Raji (cell line): ENCODE results near the gene PICK1.

ENCODE experiments used
- POLR2A ChIP-seq: IDR thresholded peaks from 2 replicates; pipeline ENCODE4 v1.6.1; 2011; ENCODE audit warnings: low read depth, low read length, control low read depth; ENCODE audit not compliant: insufficient read depth

The PICK1 gene

DNA sequence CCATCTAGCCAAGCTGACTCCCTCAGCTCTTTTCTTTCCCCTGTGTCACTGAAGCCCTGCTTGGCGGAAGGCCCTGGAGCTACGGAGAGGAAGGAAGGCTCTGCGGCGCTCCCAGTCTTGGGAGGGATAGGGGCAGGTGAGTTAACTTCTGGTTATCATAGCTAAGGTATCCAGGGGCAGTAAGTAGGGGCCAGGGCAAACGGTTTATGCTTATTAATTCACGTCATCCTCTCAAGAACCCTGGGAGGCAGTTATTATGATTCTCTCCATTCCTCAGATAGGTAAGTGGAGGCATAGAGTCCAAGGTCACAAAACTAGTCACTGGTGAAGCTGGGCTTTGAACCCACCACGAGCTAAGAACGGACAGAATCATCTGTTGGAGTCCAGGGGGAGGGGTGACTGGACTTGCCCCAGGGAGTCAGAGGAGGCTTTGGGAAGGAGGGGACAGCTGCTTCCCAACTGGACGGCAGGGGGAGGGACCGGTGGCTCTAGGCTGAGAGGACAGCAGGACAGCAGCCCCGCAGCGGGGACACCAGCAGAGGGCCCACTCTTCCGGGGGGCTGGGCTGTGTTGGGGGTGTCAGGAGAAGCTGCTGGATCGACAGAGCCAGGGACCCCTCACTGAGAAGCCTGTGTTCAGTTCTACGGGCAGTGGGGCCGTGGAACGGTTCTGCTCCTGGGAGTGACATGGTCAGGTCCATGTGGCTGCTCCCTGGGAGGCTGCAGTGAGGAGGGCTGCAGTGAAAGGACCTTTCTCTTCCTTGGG is 49.8 kb downstream of the PICK1 start:
- no peak for TF ChIP-seq POLR2A

- TF ChIP-seq POLR2A, result no peak
These were observed 50.7 kb downstream of the PICK1 start for GRCh38 chr22:38107692-38108515.

GRCh38 chr22:38108561-38109319 is 51.5 kb downstream of the PICK1 start:
- no peak for TF ChIP-seq POLR2A

DNA sequence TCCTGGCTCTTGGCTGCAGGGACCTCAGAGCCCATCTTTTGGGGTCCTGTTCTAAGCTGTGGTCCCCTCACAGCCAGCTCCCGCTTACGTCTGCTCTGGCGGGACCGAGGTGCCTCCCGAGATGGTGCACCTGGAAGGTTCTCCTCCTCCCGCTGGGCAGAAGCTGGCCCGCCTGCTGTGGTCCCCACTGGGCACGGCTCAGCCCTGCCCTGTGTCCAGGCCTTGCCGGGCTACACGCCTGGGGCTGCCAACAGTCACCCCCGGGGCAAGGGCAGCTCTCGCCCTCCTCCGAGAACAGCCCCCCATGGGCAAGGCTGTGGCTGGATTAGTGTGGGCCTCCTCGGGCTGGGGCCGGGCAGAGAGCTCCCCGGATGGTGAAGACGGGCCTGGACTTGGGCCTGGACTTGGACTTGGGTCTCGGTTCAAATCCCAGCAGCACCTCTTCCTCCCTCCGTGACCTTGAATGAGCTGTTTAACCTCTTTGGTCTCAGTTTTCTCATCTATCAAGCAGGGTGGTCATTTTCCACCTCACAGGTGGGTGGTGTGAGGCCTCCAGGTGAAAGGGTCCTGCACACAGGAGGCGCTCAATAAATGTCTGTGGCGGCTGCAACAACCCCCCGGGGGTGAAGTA is 52.3 kb downstream of the PICK1 start:
- no peak for TF ChIP-seq POLR2A

DNA sequence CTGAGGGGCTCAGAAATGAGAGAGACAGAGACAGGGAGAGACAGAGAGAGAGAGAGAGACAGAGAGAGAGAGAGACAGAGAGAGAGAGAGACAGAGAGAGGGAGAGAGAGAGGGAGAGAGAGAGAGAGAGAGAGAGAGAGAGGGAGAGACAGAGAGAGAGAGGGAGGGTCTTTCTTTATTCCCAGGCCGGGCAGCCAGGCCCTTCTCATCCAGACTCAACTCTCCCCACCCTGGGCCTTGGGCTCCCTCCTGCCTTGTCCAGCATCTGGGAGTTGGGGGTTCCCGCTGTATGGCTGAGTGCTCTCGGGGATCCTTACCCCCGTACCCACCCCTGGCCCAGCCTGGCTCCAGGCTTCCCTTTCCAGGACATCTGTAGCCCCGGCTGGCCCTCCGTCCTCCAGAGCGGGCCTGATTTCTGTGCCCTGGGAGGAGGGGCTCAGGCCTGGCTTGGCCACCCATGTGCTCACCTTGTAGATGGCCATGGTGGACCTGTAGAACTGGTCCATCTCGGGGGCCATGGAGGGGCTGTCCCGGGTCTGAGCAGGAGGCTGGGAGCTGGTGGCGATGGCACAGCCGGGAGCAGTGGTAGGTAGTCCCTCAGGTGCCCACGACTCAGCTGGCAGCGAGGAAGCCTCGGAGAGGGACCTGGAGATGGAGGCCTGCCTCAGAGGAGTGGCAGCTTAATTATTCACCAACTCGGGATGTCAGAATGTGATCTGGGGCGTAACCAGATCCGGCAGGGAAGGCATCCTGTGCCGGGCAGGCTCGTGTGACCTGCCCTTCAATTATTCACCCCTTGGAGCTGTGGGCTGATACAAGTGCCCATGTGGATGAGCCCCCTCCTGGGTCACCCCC is 53.0 kb downstream of the PICK1 start, which contains the start of gene BAIAP2L2:
TSS of gene BAIAP2L2 (minus strand) at position 677 of the 855 bp plus-strand sequence. CDS start at position 518, 159 bp downstream.
- no peak for TF ChIP-seq POLR2A

GRCh38 chr22:38110863-38111852 is 54.0 kb downstream of the PICK1 start:
- no peak for TF ChIP-seq POLR2A

GRCh38 chr22:38111925-38112355 is 54.7 kb downstream of the PICK1 start:
- TF ChIP-seq POLR2A, result no peak

DNA sequence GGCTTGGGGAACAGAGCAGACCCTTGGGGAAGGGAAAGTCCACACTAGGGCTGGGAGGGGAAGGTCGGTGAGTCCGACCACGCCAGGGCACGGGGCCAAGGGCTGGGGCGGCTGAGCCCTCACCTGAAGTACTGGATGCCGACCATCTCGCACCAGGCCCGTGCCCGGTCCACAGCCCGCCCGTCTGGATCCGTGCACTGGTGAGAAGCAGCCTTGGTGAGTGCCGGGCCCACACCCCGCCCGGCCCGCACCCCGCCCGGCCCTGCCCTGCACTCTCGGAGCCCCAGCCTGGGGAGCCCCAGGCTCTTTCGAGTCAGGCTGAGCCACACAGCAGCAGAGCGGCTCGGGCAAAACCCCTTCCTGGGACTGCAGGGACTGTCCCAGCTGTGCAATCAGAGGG is 55.2 kb downstream of the PICK1 start:
- TF ChIP-seq POLR2A, result no peak

DNA sequence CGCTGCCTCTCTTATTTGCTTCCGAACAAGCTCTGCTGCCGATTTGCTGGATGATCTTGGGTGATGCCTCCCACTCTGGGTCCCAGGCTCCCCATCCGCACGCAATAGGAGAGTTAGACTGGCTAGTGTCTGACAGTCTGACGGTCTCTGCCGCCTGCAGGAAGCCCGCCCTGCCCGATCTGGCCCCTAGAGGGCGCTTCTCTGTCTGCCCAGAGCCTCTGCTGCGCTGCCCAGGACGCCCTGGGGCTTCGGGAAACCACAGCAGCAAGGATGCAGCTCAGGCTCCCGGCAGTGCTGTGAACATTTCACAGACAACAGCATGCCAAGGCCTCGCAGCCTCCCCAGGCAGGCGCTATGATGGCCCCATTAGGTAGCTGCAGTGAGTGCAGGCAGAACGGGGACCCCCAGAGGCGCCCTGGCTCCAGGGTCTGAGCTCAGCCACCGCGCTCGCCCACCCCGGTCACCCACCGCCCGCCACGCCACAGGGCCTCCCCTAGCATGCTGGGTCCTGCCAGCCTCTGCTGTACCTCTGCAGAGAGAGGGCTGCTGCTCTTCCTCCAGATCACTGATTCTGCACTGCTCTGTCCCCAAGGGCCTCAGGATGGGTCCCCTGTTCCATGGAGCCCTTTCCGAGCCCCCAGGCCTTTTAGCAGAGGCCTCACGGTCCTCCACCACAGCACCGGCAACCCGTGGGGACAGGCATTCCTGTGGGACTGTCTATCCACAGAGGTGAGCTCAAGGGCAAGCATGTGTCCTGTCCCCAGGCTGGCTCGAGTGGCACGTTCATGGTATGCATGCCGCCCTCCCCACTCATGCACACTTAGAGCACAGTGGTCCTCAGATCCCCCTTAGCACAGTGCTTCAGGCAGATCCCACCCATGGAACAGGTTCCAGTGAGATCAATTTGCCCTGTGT is 57.5 kb downstream of the PICK1 start:
- no peak for TF ChIP-seq POLR2A

DNA sequence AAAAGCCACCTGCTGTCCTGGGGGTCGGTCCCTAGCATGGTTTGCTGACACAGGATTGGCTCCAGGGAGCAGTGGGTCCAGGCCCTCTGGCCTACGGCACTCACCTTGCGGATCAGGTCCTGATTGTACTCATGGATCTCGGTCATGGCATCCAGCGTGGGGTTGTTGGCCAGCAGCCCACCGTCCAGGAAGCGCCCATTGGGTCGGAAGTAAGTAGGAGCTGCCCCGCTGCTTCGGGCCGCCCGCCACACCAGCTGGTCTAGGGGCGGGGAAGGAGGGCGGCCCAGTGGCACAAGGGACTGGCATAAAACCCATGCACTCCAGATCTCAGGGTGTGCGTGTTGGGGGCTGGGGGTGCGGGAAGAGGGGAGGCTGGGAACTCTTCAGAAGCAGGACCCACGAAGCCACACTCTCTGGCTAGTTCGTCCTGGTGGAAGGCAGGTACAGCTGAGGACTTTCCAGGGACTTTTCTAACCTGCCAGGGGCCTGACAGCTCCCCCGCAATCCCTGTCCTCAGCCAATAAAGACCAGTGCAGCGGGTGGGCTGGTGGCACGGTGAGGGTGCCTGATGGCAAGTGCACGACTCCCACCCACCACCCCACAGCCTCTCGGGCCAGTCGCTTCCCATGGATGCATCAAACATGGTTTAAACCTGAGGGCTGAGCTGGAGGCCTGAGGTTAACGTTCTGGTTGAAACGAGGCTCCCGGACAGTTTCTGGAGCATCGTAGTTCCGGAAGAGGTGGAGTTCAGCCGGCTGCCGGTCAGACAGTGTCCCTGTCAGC is 58.4 kb downstream of the PICK1 start:
- no peak for TF ChIP-seq POLR2A

DNA sequence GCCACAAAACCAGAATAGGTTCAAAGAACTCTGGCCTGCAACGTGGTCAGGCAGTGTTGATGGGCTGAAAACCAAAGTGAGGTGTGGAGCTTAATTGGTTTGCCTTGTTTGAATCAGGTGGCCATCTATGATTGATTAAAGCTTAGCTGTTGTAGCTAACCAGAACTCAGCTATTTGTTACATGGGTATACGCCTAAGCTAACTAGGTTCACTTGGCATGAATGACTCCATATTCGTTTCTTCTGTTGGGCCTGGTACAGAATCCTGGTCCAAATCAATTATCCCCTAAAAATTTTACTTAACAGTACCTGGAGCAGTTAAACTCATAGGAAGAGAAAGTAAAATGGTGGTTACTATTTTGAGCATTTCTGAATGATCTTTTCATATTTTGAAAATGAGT is 61.0 kb downstream of the PICK1 start:
- no peak for TF ChIP-seq POLR2A
